Ishikawa (cell line): ENCODE measurements around the gene STXBP4.

ENCODE experiments used
- CEBPB ChIP-seq: IDR thresholded peaks from 2 replicates; pipeline ENCODE4 v1.6.1; 2012
- CREB1 ChIP-seq: IDR thresholded peaks from 2 replicates; pipeline ENCODE4 v1.6.1; 2012; ENCODE audit warnings: low read depth
- EGR1 ChIP-seq: IDR thresholded peaks from 2 replicates; pipeline ENCODE4 v1.6.1; 2012
- EP300 ChIP-seq: IDR thresholded peaks from 2 replicates; pipeline ENCODE4 v1.6.1; 2012; ENCODE audit warnings: borderline replicate concordance
- FOXM1 ChIP-seq: IDR thresholded peaks from 2 replicates; pipeline ENCODE4 v1.6.1; 2012; ENCODE audit warnings: low read depth, borderline replicate concordance
- NFIC ChIP-seq: IDR thresholded peaks from 2 replicates; pipeline ENCODE4 v1.6.1; 2012
- RAD21 ChIP-seq: IDR thresholded peaks from 2 replicates; pipeline ENCODE4 v1.6.1; 2012; ENCODE audit warnings: low read depth
- TAF1 ChIP-seq: IDR thresholded peaks from 2 replicates; pipeline ENCODE4 v1.6.1; 2012; ENCODE audit warnings: low read depth, mild to moderate bottlenecking
- TCF12 ChIP-seq: IDR thresholded peaks from 2 replicates; pipeline ENCODE4 v1.6.1; 2012; ENCODE audit warnings: low read depth
- TEAD4 ChIP-seq: IDR thresholded peaks from 2 replicates; pipeline ENCODE4 v1.6.1; 2012
- YY1 ChIP-seq: IDR thresholded peaks from 2 replicates; pipeline ENCODE4 v1.6.1; 2012; ENCODE audit warnings: low read depth
- ZBTB7A ChIP-seq: IDR thresholded peaks from 2 replicates; pipeline ENCODE4 v1.6.1; 2012; ENCODE audit warnings: low read depth
- TF ChIP-seq, protein P1 (sequence below): IDR thresholded peaks from 2 replicates; pipeline ENCODE4 v1.6.1; 2012; ENCODE audit warnings: low read depth, mild to moderate bottlenecking
- TF ChIP-seq, protein P2 (sequence below): IDR thresholded peaks from 2 replicates; pipeline ENCODE4 v1.6.1; 2012
- TF ChIP-seq, protein P3 (sequence below): IDR thresholded peaks from 2 replicates; pipeline ENCODE4 v1.6.1; 2012

Gene STXBP4

GRCh38 chr17:54974759-54975158, 6.2 kb downstream of the STXBP4 start:
- TF ChIP-seq CEBPB: no peak
- TF ChIP-seq NFIC: no peak
- TF ChIP-seq, protein P1, sequence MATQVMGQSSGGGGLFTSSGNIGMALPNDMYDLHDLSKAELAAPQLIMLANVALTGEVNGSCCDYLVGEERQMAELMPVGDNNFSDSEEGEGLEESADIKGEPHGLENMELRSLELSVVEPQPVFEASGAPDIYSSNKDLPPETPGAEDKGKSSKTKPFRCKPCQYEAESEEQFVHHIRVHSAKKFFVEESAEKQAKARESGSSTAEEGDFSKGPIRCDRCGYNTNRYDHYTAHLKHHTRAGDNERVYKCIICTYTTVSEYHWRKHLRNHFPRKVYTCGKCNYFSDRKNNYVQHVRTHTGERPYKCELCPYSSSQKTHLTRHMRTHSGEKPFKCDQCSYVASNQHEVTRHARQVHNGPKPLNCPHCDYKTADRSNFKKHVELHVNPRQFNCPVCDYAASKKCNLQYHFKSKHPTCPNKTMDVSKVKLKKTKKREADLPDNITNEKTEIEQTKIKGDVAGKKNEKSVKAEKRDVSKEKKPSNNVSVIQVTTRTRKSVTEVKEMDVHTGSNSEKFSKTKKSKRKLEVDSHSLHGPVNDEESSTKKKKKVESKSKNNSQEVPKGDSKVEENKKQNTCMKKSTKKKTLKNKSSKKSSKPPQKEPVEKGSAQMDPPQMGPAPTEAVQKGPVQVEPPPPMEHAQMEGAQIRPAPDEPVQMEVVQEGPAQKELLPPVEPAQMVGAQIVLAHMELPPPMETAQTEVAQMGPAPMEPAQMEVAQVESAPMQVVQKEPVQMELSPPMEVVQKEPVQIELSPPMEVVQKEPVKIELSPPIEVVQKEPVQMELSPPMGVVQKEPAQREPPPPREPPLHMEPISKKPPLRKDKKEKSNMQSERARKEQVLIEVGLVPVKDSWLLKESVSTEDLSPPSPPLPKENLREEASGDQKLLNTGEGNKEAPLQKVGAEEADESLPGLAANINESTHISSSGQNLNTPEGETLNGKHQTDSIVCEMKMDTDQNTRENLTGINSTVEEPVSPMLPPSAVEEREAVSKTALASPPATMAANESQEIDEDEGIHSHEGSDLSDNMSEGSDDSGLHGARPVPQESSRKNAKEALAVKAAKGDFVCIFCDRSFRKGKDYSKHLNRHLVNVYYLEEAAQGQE: no peak
- TF ChIP-seq TAF1: no peak
- TF ChIP-seq EGR1: no peak
- no peak for TF ChIP-seq RAD21
- TF ChIP-seq TCF12: no peak
- TF ChIP-seq CREB1: no peak
- TF ChIP-seq ZBTB7A: no peak
- TF ChIP-seq EP300: no peak
- TF ChIP-seq TEAD4: no peak
- TF ChIP-seq FOXM1: no peak
- TF ChIP-seq, protein P2, sequence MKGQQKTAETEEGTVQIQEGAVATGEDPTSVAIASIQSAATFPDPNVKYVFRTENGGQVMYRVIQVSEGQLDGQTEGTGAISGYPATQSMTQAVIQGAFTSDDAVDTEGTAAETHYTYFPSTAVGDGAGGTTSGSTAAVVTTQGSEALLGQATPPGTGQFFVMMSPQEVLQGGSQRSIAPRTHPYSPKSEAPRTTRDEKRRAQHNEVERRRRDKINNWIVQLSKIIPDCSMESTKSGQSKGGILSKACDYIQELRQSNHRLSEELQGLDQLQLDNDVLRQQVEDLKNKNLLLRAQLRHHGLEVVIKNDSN: no peak
- no peak for TF ChIP-seq YY1
- TF ChIP-seq, protein P3, sequence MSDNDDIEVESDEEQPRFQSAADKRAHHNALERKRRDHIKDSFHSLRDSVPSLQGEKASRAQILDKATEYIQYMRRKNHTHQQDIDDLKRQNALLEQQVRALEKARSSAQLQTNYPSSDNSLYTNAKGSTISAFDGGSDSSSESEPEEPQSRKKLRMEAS: no peak

DNA sequence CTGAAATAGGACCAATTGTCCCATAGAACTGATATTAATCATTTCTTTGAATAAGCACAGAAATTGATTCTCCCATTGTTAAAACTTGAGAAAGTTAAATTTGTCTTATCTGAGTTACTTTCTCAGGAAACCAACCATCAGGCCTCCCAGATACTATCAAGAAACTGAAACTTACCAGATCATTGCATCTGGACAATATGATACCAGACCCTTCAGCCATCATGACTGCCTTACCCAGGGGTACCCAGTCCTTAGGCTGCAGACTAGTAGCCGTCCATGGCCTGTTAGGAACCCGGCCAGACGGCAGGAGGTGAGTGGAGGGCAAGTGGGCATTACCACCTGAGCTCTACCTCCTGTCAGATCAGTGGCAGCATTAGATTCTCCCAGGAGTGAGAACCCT, 7.8 kb downstream of the STXBP4 start:
- no peak for TF ChIP-seq FOXM1
- no peak for TF ChIP-seq NFIC
- no peak for TF ChIP-seq TAF1
- no peak for TF ChIP-seq EGR1
- TF ChIP-seq ZBTB7A: no peak
- TF ChIP-seq, protein P1: no peak
- no peak for TF ChIP-seq CREB1
- TF ChIP-seq CEBPB: no peak
- TF ChIP-seq RAD21: no peak
- TF ChIP-seq, protein P2: no peak
- no peak for TF ChIP-seq EP300
- TF ChIP-seq TEAD4: no peak
- TF ChIP-seq, protein P3: no peak
- TF ChIP-seq TCF12: no peak
- no peak for TF ChIP-seq YY1

- TF ChIP-seq TEAD4: no peak
- TF ChIP-seq, protein P1: no peak
- no peak for TF ChIP-seq TCF12
- no peak for TF ChIP-seq CREB1
- TF ChIP-seq RAD21: no peak
- TF ChIP-seq, protein P2: no peak
- no peak for TF ChIP-seq EGR1
- TF ChIP-seq ZBTB7A: no peak
- TF ChIP-seq, protein P3: no peak
Measured at GRCh38 chr17:54977744-54978143, 9.2 kb downstream of the STXBP4 start.

DNA sequence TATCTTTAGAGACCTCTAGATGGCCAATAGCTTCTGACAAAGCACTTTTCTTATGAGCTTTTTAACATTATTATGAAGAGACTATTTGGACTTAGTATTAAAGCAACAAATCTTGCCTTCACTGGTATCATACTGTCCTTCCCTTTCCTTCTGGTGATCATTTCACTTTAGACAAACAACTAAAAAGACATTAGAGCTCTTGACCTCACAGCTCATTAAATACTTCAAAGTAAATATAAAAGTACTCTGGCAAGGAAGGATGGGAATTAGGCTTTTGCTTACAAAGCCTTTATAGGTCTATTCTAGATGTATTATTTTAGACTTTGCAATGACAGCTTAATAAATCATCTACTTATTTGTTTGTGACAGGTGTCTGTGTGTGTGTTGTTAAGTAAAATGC, 11.1 kb downstream of the STXBP4 start:
- no peak for TF ChIP-seq CEBPB
- TF ChIP-seq TAF1: no peak
- TF ChIP-seq, protein P1: no peak
- no peak for TF ChIP-seq TCF12
